HL-60 (cell line): Measurements from ENCODE around the gene CDHR1.

Experiments
- DNase-seq, 2 experiments: peaks; one replicate each; pipeline ENCODE4 v3.0.0-alpha.2; 2010 to 2020; ENCODE audit warnings: low read depth in 1 of 2, low spot score in 1 of 2
- H3K27ac ChIP-seq: fragments of 250-450 bp; sonication (Bioruptor Pico); replicated peaks from 2 replicates; pipeline ENCODE4 v1.5.1; 2020; ENCODE audit warnings: mild to moderate bottlenecking, moderate library complexity
- H3K27me3 ChIP-seq: fragments of 250-450 bp; sonication (Bioruptor Pico); 2 replicates; pipeline ENCODE4 v1.5.1; 2021; ENCODE audit warnings: mild to moderate bottlenecking, moderate library complexity; ENCODE audit not compliant: insufficient read depth, poor library complexity, severe bottlenecking
- H3K4me3 ChIP-seq: replicated peaks from 2 replicates; pipeline ENCODE4 v1.5.1; 2011; ENCODE audit warnings: mild to moderate bottlenecking, control low read depth, low read length; ENCODE audit not compliant: insufficient read depth
- GABPA ChIP-seq: IDR thresholded peaks from 2 replicates; pipeline ENCODE4 v1.6.1; 2012; ENCODE audit warnings: low read depth
- POLR2AphosphoS5 ChIP-seq: IDR thresholded peaks from 2 replicates; pipeline ENCODE4 v1.6.1; 2012; ENCODE audit warnings: low read depth
- SPI1 ChIP-seq: IDR thresholded peaks from 2 replicates; pipeline ENCODE4 v1.6.1; 2012; ENCODE audit warnings: low read depth, mild to moderate bottlenecking, borderline replicate concordance
- TF ChIP-seq, protein P1 (sequence below): IDR thresholded peaks from 2 replicates; pipeline ENCODE4 v1.6.1; 2012; ENCODE audit warnings: low read depth; ENCODE audit not compliant: insufficient replicate concordance
- TF ChIP-seq, protein P2 (sequence below): IDR thresholded peaks from one replicate; pipeline ENCODE4 v1.5.1; 2011; ENCODE audit warnings: low read length, control low read depth, inconsistent platforms; ENCODE audit not compliant: insufficient read depth

The CDHR1 gene

DNA sequence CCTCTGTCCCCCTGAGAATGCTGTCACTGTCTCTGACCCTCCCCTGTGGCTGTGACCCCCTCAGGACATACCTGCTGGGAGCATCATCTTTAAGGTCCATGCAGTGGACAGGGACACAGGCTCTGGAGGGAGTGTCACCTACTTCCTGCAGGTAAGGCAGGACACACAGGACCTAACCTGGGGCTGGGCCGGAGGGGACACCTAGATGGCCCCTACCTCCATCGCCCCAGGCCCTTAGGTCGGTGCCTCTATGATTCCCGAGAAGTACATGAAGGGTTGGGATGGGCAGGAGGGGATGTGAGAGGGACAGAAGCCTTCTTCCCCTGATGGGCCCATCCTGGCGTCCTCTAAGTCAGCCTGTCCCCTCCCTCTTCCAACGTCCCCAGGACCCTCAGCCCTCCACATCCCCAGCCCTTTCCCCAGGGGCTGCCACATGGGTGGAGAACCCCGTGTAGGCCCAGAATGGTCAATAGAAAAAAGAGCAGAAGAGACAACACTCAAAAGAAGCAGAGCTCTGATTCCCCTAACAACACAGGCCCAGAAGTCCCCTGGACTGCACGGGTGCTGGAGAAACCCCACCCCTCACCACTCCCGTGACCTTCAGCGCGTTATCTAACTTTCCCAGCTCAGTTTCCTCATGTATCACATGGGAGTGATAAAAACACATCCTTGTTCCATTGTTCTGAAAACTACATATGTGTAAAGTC lies 6.4 kb downstream of the CDHR1 start:
- TF ChIP-seq, protein P1, sequence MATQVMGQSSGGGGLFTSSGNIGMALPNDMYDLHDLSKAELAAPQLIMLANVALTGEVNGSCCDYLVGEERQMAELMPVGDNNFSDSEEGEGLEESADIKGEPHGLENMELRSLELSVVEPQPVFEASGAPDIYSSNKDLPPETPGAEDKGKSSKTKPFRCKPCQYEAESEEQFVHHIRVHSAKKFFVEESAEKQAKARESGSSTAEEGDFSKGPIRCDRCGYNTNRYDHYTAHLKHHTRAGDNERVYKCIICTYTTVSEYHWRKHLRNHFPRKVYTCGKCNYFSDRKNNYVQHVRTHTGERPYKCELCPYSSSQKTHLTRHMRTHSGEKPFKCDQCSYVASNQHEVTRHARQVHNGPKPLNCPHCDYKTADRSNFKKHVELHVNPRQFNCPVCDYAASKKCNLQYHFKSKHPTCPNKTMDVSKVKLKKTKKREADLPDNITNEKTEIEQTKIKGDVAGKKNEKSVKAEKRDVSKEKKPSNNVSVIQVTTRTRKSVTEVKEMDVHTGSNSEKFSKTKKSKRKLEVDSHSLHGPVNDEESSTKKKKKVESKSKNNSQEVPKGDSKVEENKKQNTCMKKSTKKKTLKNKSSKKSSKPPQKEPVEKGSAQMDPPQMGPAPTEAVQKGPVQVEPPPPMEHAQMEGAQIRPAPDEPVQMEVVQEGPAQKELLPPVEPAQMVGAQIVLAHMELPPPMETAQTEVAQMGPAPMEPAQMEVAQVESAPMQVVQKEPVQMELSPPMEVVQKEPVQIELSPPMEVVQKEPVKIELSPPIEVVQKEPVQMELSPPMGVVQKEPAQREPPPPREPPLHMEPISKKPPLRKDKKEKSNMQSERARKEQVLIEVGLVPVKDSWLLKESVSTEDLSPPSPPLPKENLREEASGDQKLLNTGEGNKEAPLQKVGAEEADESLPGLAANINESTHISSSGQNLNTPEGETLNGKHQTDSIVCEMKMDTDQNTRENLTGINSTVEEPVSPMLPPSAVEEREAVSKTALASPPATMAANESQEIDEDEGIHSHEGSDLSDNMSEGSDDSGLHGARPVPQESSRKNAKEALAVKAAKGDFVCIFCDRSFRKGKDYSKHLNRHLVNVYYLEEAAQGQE: no peak
- TF ChIP-seq, protein P2, sequence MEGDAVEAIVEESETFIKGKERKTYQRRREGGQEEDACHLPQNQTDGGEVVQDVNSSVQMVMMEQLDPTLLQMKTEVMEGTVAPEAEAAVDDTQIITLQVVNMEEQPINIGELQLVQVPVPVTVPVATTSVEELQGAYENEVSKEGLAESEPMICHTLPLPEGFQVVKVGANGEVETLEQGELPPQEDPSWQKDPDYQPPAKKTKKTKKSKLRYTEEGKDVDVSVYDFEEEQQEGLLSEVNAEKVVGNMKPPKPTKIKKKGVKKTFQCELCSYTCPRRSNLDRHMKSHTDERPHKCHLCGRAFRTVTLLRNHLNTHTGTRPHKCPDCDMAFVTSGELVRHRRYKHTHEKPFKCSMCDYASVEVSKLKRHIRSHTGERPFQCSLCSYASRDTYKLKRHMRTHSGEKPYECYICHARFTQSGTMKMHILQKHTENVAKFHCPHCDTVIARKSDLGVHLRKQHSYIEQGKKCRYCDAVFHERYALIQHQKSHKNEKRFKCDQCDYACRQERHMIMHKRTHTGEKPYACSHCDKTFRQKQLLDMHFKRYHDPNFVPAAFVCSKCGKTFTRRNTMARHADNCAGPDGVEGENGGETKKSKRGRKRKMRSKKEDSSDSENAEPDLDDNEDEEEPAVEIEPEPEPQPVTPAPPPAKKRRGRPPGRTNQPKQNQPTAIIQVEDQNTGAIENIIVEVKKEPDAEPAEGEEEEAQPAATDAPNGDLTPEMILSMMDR: no peak
- TF ChIP-seq GABPA: no peak
- no peak for TF ChIP-seq POLR2AphosphoS5
- no peak for TF ChIP-seq SPI1
- DNase-seq: no peak

DNA sequence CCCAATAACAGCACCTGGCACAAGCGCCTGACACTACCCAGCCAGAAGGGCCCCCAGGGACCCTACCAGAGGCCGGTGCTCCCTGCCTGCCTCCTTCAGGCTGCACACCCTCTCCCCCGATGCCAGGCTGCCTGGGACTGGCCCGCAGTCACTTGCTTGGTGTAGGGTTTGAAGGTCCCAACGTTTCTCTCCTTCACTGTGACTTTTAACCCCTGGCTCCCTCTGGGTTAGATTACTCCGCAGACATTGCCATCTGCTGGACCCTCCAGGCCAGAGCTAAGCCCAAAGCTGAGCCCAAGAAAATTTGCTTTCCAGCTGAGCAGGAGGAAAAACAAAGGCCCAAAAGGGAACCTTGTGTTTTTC lies 6.9 kb downstream of the CDHR1 start:
- TF ChIP-seq POLR2AphosphoS5: no peak
- H3K27ac ChIP-seq: no peak overlapping the region
- DNase-seq: no peak
- H3K4me3 ChIP-seq: no peak overlapping the region
- H3K27me3 ChIP-seq: peaks cover 6% of the 10 kb centered on the region

More for the DNA sequence above, 6.4 kb downstream of the CDHR1 start:
- H3K27me3 ChIP-seq: peaks cover 10% of the 10 kb centered on the region
- H3K27ac ChIP-seq: no peak overlapping the region
- no peak overlapping the region for H3K4me3 ChIP-seq

DNA sequence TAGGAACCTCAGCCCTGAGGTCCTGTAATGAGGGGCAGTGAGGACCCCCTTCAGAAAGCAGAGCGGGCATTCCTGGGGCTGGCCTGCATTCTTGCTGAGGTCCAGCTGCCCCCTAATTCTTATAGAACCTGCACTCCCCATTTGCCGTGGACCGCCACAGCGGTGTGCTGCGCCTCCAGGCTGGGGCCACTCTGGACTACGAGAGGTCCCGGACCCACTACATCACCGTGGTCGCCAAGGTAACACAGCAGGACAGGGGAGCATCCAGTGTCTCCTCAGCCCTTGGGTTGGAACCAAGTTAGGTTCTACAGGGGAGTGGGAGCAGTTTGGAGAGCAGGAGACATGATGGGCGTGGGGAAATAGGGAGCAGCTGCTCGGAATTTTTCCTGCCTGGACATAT lies 7.3 kb downstream of the CDHR1 start:
- DNase-seq: no peak
- TF ChIP-seq SPI1: no peak
- H3K4me3 ChIP-seq: no peak overlapping the region
- H3K27me3 ChIP-seq: peaks cover 4% of the 10 kb centered on the region
- H3K27ac ChIP-seq: no peak overlapping the region

DNA sequence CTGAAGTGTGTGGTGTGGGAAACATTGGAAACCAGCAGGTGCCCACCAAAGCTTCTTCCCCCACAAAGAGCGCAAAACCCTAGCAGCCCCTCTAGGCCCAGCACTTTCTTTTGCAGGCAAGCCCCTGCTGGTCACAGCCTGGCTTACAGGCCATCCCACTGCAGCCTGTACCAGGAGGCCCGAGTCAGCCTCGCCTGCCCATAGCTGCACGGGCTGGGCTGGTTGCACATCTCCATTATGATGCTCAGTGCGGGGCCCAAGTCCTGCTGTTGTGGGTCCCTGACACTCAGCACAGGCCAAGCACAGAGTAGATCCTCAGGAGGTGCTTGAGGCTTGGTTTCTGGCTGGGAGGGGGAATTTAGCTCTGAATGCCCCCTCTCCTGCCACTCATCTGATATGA lies 8.0 kb downstream of the CDHR1 start:
- DNase-seq: no peak
- TF ChIP-seq SPI1: no peak
- TF ChIP-seq, protein P1: no peak
- TF ChIP-seq, protein P2: no peak
- no peak for TF ChIP-seq GABPA
- no peak for TF ChIP-seq POLR2AphosphoS5
- Histone ChIP-seq H3K27ac (no peak overlapping the region), H3K27me3 (peaks cover 4% of the 10 kb centered on the region), H3K4me3 (no peak overlapping the region)

DNA sequence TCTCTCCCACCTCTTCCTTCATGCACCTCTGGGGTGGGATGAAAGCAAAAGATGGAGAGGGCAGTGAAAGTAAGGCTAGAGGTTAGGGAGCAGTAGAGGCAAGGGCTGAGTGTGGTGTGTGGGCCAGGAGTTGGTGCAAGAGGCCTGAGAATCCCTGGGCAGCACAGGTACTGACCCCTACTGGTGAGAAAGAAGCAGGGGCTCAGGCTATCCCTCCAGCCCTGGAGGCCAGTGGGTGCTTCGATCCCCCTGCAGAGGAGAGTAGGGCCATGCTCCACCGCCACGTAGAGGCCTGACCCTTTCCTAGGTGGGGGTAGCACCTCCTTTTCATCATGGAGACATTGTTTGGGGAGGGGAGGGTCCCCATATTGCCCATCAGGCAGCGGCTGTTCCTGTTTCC lies 9.8 kb downstream of the CDHR1 start:
- Histone ChIP-seq H3K27me3 (no peaks in the 10 kb centered on the region), H3K27ac (no peak overlapping the region), H3K4me3 (no peak overlapping the region)
- TF ChIP-seq, protein P2: peak; percentile 41
- no peak for TF ChIP-seq SPI1
- peak in 1 of 2 experiments; percentile 10 for DNase-seq
